ENCODE measurements around the gene TMEM33. TPM values are rescaled to one million over a fixed set of nuclear protein-coding genes. Genes with fewer than 3 reads are reported as not detected.
"Not testable (repeated sequence)": the region's sequence is repeated elsewhere in the genome, so short reads cannot be mapped to it uniquely, and the experiment has no call there.

The TMEM33 gene
- polyA plus RNA-seq, 1 of the 3 experiments (the other 2 are of a cell fraction), result 31.2 TPM

GRCh38 chr4:41896648-41897047 is 38.6 kb upstream of the TMEM33 start:
- Histone ChIP-seq H3K27ac (ENCODE audit: low read depth in 2 of 2, low read length in 1 of 2) (no peak overlapping the region), H3F3A (replicated peaks; ENCODE audit: insufficient read depth) (no peaks in the 10 kb centered on the region), H3K9me2 (no peaks in the 10 kb centered on the region), H3K4me3 (ENCODE audit: low read depth in 2 of 2, low read length in 1 of 2) (no peak overlapping the region), H3K9me3 (no peaks in the 10 kb centered on the region), H3K9ac (no peak overlapping the region), H3K79me2 (ENCODE audit: insufficient read depth) (no peaks in the 10 kb centered on the region), H3K4me2 (no peak overlapping the region), H3K36me3 (replicated peaks in 1 of 2; ENCODE audit: control insufficient read depth in 1 of 2, insufficient read depth in 2 of 2, low read length in 1 of 2) (no peaks in the 10 kb centered on the region), H3K4me1 (ENCODE audit: control insufficient read depth in 1 of 2, insufficient read depth in 2 of 2, low read depth in 1 of 2, low read length in 1 of 2) (peaks cover 0 to 3% of the 10 kb centered on the region in 2 experiments; a peak in 1 of 4 replicates), H4K20me1 (ENCODE audit: insufficient read depth) (no peaks in the 10 kb centered on the region), H2AFZ (ENCODE audit: low read depth) (no peak overlapping the region), H3K27me3 (ENCODE audit: insufficient read depth) (no peaks in the 10 kb centered on the region)
- ChIA-PET CTCF (interaction anchor here (1.4 to 2.8 kb wide), 2 partner anchors 9 to 203 kb away, joined by 4 to 12 read pairs; no protein-coding TSS in a partner anchor), POLR2A (no interaction called here)
- TF ChIP-seq ELF1 (IDR thresholded peaks at IDR 0.05) (no peak), GABPA (IDR thresholded peaks at IDR 0.05; ENCODE audit: low read depth) (no peak), EP300 (IDR thresholded peaks at IDR 0.05; ENCODE audit: borderline replicate concordance in 1 of 2, low read depth in 1 of 2, low read length in 1 of 2) (no peak), MEF2A (IDR thresholded peaks at IDR 0.05; ENCODE audit: borderline replicate concordance, low read depth) (no peak), MXI1 (IDR thresholded peaks at IDR 0.05; ENCODE audit: low read depth, low read length) (no peak), TCF12 (IDR thresholded peaks at IDR 0.05) (no peak), RAD21 (IDR thresholded peaks at IDR 0.05; ENCODE audit: low read length) (no peak), POLR2AphosphoS5 (IDR thresholded peaks at IDR 0.05; ENCODE audit: low read depth, low read length) (no peak), SIN3A (IDR thresholded peaks at IDR 0.05; ENCODE audit: borderline replicate concordance, low read depth, low read length) (no peak)
- TF ChIP-seq, protein P1, sequence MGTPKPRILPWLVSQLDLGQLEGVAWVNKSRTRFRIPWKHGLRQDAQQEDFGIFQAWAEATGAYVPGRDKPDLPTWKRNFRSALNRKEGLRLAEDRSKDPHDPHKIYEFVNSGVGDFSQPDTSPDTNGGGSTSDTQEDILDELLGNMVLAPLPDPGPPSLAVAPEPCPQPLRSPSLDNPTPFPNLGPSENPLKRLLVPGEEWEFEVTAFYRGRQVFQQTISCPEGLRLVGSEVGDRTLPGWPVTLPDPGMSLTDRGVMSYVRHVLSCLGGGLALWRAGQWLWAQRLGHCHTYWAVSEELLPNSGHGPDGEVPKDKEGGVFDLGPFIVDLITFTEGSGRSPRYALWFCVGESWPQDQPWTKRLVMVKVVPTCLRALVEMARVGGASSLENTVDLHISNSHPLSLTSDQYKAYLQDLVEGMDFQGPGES (IDR thresholded peaks at IDR 0.05; ENCODE audit: low read depth, low read length), result no peak
- no peak for DNase-seq

- no peak overlapping the region for H3K9ac ChIP-seq
- no peak overlapping the region for H3K4me3 ChIP-seq (ENCODE audit: low read depth in 2 of 2, low read length in 1 of 2)
- no peaks in the 10 kb centered on the region for H3F3A ChIP-seq (replicated peaks; ENCODE audit: insufficient read depth)
- CTCF ChIA-PET, result interaction anchor here (1.4 to 2.8 kb wide), 2 partner anchors 10 to 204 kb away, joined by 4 to 12 read pairs; no protein-coding TSS in a partner anchor
- H2AFZ ChIP-seq (ENCODE audit: low read depth), result no peak overlapping the region
- no peak overlapping the region for H3K27ac ChIP-seq (ENCODE audit: low read depth in 2 of 2, low read length in 1 of 2)
- H3K27me3 ChIP-seq (ENCODE audit: insufficient read depth), result no peaks in the 10 kb centered on the region
- H3K36me3 ChIP-seq (replicated peaks in 1 of 2; ENCODE audit: control insufficient read depth in 1 of 2, insufficient read depth in 2 of 2, low read length in 1 of 2), result no peaks in the 10 kb centered on the region
- TF ChIP-seq USF1 (IDR thresholded peaks at IDR 0.05; ENCODE audit: borderline replicate concordance, low read depth), result no peak
- TF ChIP-seq NFIC (IDR thresholded peaks at IDR 0.05; ENCODE audit: borderline replicate concordance), result no peak
- no peak for TF ChIP-seq TAF1 (IDR thresholded peaks at IDR 0.05; ENCODE audit: borderline replicate concordance, low read depth, low read length)
- no peak for TF ChIP-seq TEAD4 (IDR thresholded peaks at IDR 0.05; ENCODE audit: borderline replicate concordance, insufficient read depth)
- no peak for TF ChIP-seq CHD2 (IDR thresholded peaks at IDR 0.05; ENCODE audit: low read length, partially characterized antibody)
- TF ChIP-seq YY1 (IDR thresholded peaks at IDR 0.05; ENCODE audit: low read depth), result no peak
- no peak for TF ChIP-seq MXI1 (IDR thresholded peaks at IDR 0.05; ENCODE audit: low read depth, low read length)
- TF ChIP-seq FOSL2 (IDR thresholded peaks at IDR 0.05; ENCODE audit: borderline replicate concordance, low read depth), result no peak
- no peak for TF ChIP-seq EP300 (IDR thresholded peaks at IDR 0.05; ENCODE audit: borderline replicate concordance in 1 of 2, low read depth in 1 of 2, low read length in 1 of 2)
- no peaks in the 10 kb centered on the region for H4K20me1 ChIP-seq (ENCODE audit: insufficient read depth)
- no peak overlapping the region for H3K4me2 ChIP-seq
- H3K9me3 ChIP-seq, result no peaks in the 10 kb centered on the region
- DNase-seq, result no peak
- H3K9me2 ChIP-seq, result no peaks in the 10 kb centered on the region
- peaks cover 0 to 3% of the 10 kb centered on the region in 2 experiments; a peak in 1 of 4 replicates for H3K4me1 ChIP-seq (ENCODE audit: control insufficient read depth in 1 of 2, insufficient read depth in 2 of 2, low read depth in 1 of 2, low read length in 1 of 2)
- POLR2A ChIA-PET, result no interaction called here
- H3K79me2 ChIP-seq (ENCODE audit: insufficient read depth), result no peaks in the 10 kb centered on the region
- WGBS (ENCODE audit: low lambda C conversion rate), result 60% methylated on average over 1 of the region's 1 CpG
Measured at GRCh38 chr4:41897698-41898097, 37.5 kb upstream of the TMEM33 start.

DNA sequence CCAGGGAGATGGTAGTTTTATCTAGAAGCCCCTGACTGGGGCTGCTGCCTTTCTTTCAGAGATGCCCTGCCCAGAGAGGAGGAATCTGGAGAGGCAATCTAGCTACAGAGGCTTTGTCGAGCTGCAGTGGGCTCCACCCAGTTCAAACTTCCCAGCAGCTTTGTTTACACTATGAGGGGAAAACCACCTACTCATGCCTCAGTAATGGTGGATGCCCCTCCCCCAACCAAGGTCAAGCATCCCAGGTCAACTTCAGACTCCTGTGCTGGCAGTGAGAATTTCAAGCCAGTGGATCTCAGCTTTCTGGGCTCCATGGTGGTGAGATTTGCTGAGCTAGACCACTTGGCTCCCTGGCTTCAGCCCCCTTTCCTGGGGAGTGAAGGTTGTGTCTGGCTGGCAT is 26.1 kb upstream of the TMEM33 start:
- not testable (repeated sequence) for H3K4me1 ChIP-seq (ENCODE audit: control insufficient read depth in 1 of 2, insufficient read depth in 2 of 2, low read depth in 1 of 2, low read length in 1 of 2); DNase-seq; H3K36me3 ChIP-seq (replicated peaks in 1 of 2; ENCODE audit: control insufficient read depth in 1 of 2, insufficient read depth in 2 of 2, low read length in 1 of 2); H4K20me1 ChIP-seq (ENCODE audit: insufficient read depth); H3K9ac ChIP-seq; H3K9me2 ChIP-seq; H2AFZ ChIP-seq (ENCODE audit: low read depth); H3K27me3 ChIP-seq (ENCODE audit: insufficient read depth); H3K79me2 ChIP-seq (ENCODE audit: insufficient read depth); H3K4me2 ChIP-seq; H3K27ac ChIP-seq (ENCODE audit: low read depth in 2 of 2, low read length in 1 of 2); H3K9me3 ChIP-seq; H3K4me3 ChIP-seq (ENCODE audit: low read depth in 2 of 2, low read length in 1 of 2); H3F3A ChIP-seq (replicated peaks; ENCODE audit: insufficient read depth)
- WGBS (ENCODE audit: low lambda C conversion rate), result 44% methylated on average over 1 of the region's 1 CpG
- ChIA-PET POLR2A (interaction anchor here (1.3 kb wide), 1 partner anchor 27 kb away, joined by 5 read pairs; no protein-coding TSS in a partner anchor), CTCF (interaction anchor here (1.3 kb wide), 1 partner anchor 21 kb away, joined by 4 read pairs; no protein-coding TSS in a partner anchor)
